Vein endothelial cell (primary cell): Measurements from ENCODE around the gene DDRGK1. TPM values are rescaled to one million over a fixed set of nuclear protein-coding genes. Genes with fewer than 3 reads are reported as not detected.

Source experiments
- total RNA-seq: library from RNA; depleted of rRNA; stranded (reverse); fragments of >200 nt; gene quantifications from 2 replicates; pipeline ENCODE4 v1.2.3, GENCODE V29; 2012

Gene DDRGK1
- total RNA-seq: 26.8 and 28.7 TPM in 2 replicates

DNA sequence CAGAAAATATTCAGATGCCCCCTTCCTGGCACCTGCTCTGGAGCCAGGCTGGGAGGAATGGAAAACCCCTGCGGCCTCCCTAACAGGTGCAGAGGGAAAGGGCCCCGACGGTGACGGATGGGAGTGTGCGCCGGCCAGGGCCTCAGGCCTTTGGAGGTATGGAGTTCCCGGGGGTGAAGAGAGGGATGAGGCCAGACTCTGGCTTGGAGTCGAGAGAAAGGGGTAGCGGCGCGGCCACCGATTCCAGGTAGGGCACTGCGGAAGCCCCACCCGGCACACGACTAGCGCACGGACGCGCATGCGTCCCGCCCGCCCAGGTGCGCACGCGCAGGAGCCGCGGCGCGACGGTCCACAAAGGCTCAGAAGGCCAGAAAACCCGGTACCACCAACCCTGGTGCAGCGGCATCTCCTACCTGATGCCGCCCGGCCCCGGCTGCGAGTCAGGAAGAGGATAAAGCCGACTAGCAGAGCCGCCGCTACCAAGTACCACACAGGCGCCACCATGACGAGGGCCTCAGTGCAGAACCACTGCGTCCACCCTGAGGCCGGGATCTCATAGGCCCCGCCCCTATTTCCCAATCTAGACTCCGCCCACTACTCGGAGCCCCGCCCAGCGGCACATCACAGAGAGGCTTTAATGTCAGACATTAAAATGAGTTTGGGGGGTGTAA lies at the start of gene DDRGK1:
DDRGK1 (minus strand) TSS at position 559 of the 671 bp plus-strand sequence; CDS start at position 504, 55 bp downstream.

DNA sequence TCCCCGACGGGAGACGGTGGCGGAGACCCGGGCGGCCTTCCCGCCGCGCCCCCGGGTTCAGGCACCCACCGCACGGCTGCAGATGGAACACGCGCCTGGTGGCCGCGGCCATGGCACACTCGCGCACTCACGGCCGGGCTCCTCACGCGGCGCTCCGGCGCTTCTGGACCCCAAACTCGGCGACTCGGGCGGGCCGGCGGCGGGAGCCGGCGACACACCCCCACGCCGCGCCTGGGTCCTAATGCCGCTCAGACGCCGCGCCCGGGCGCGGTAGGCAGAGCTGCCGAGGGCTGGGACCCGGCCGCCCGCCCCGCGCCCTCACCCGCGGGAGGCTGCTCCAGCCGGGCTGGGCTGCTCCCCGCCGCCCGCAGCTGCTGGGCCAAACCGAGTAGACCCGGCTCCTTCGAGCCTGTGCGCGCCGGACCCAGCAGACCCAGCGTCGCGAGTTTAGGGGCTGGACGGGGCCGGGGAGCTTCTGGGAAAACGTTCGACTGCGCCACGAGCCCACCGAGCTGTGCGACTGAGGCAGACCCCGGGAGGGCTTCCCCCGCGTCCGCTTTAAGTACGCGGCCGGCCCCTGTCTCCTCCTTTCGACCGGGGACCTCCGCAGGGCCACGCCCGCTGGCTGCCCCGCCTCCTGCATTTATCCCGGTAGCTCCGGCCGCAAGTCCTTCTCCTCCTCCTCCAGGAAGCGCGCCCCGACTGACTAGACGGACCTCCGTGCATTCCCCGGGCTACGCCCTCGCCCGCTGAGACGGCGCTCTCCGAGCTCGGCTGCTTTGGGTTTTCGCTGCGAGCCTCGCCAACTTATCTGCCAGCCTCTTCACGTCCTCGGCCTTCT lies 34.8 kb upstream of the DDRGK1 start, which contains the start of gene SLC4A11:
SLC4A11 (minus strand) TSS at position 165 of the 841 bp plus-strand sequence; CDS start at position 112, 53 bp downstream.

DNA sequence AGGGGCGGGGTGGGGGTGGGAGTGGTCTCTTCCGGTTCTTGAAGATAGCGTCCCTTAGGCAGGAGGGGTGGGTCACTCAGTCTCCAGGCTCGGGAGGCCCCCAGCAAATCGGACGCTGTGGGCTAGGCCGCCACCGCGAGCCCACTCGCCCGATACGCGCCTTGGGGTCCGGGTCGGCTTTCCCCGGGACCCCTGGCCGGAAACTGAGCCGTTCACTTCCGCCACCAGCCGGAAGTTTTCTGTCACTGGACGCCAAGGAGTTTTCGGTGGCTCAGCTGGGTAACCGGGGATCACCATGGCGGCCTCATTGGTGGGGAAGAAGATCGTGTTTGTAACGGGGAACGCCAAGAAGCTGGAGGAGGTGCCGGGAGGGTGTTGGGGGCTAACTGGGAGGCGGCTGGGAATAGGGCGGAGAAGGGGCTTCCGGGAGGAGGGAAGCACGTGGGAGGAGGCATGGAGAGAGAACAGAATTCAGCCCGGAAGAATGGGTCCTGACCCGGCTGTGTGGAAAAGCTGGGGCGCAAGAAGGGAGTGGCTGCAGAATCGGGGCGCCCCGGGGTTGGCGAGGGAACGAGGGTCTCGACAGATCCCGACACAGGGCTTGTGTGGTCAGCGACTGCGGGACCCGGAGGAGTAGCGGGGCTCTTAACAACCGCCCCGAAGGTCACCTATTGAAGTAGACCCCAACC lies 4.9 kb upstream of the DDRGK1 start, which contains the start of gene ITPA:
ITPA (plus strand) TSS at position 242 of the 689 bp plus-strand sequence; CDS start at position 296, 54 bp downstream.

DNA sequence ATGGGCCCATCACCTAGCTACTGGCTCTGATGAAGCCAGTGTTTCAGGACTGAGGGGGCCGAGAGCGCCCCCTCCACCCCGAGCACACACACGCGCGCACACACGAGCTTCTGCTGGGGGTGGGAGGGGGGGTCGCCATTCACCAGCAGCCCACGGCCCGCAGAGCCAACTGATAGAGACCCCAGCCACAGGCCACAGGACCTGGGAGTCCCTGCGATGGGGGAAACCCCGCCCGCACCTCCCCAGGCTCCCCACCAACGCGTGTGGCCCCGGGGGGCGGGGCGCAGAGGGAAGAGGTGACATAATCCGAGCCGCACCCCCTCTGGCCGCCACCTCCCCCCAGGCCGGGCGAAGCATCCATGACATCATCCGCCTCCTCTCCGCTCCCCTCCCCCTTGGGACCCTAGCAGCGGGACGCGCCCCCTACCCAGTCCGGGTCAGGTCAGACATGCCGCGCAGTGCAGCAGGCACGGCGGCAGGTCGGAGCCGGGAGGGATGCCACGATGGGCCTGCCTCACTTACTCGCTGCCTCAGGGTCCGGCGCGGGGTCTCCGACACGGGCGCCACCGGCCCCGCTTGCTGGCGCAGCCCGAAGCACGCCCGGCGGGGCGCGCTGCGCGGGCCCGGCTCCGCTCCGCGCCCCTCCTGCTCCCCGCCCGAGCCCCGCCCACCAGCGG lies 31.4 kb downstream of the DDRGK1 start, which contains the start of gene LZTS3:
LZTS3 (minus strand) TSS at position 617 of the 677 bp plus-strand sequence. CDS start 6,386 bp downstream, outside the sequence.

Other genes starting within 250 kb of the DDRGK1 start
- 0.57 TPM in 1 of 2 replicates, not detected in the other for gene GNRH2, start 161.1 kb downstream of the DDRGK1 start, total RNA-seq
- 29.3 and 30.7 TPM in 2 replicates for gene MRPS26, start 158.6 kb downstream of the DDRGK1 start, total RNA-seq
- not detected in 2 replicates for gene OXT, start 133.1 kb downstream of the DDRGK1 start, total RNA-seq
- gene AVP, start 120.0 kb downstream of the DDRGK1 start, total RNA-seq: not detected in 2 replicates
- gene FASTKD5, start 44.8 kb downstream of the DDRGK1 start, total RNA-seq: 17.3 and 20.3 TPM in 2 replicates
- gene UBOX5, start 44.8 kb downstream of the DDRGK1 start, total RNA-seq: 4.1 and 4.9 TPM in 2 replicates
- gene LZTS3, start 31.1 kb downstream of the DDRGK1 start, total RNA-seq: 6.2 and 9.8 TPM in 2 replicates
- gene ITPA, start 4.8 kb upstream of the DDRGK1 start, total RNA-seq: 24.2 and 33.8 TPM in 2 replicates
- gene SLC4A11, start 34.5 kb upstream of the DDRGK1 start, total RNA-seq: 4.9 TPM in 2 replicates
- 17.3 and 20.7 TPM in 2 replicates for gene DNAAF9, start 203.0 kb upstream of the DDRGK1 start, total RNA-seq